SK-N-SH (cell line): ENCODE results near the gene PSME1. TPM values are rescaled to one million over a fixed set of nuclear protein-coding genes. Genes with fewer than 3 reads are reported as not detected.

ENCODE experiments used
- CTCF ChIA-PET: fragments of 300-600, 350-600 bp; formaldehyde crosslinking; extraction: SDS; loops from one replicate; lab custom pipeline; 2021; lab: Yijun Ruan, JAX
- POLR2A ChIA-PET: fragments of 350-600 bp; sonication (Branson Sonifier 250); formaldehyde crosslinking; extraction: SDS; loops from one replicate; lab custom pipeline; 2020; ENCODE audit warnings: antibody characterized with exemption, inconsistent platforms; lab: Yijun Ruan, JAX
- DNase-seq: peaks from one replicate; pipeline ENCODE4 v3.0.0; 2012
- H2AFZ ChIP-seq: fragments of 200-600 bp; sonication (generic); 2 replicates; pipeline ENCODE4 v1.8.1; 2016; ENCODE audit warnings: antibody characterized with exemption, mild to moderate bottlenecking, low read depth
- H3F3A ChIP-seq: fragments of 200-600 bp; sonication (generic); replicated peaks from 2 replicates; pipeline ENCODE3; 2016; ENCODE audit warnings: antibody characterized with exemption, mild to moderate bottlenecking; ENCODE audit not compliant: insufficient read depth
- H3K27ac ChIP-seq, 2 experiments: fragments of 200-500 bp in 1 of 2; fragments of 200-600 bp in 1 of 2; sonication (Bioruptor generic) in 1 of 2; sonication (generic), shearing (Covaris generic) in 1 of 2; 2 replicates each; pipeline versions ENCODE4 v1.5.1 to v1.6.1; 2014 to 2016; ENCODE audit warnings: low read depth in 2 of 2, inconsistent platforms in 1 of 2, low read length in 1 of 2, mild to moderate bottlenecking in 1 of 2, mixed read lengths in 1 of 2
- H3K27me3 ChIP-seq: fragments of 200-600 bp; sonication (generic), shearing (Covaris generic); 2 replicates; pipeline ENCODE4 v1.6.1; 2016; ENCODE audit warnings: mixed run types; ENCODE audit not compliant: insufficient read depth
- H3K36me3 ChIP-seq, 2 experiments: fragments of 200-500 bp in 1 of 2; fragments of 200-600 bp in 1 of 2; sonication (Bioruptor generic) in 1 of 2; sonication (generic) in 1 of 2; replicated peaks in 1 of 2; 2 replicates each; pipeline versions ENCODE3 to v1.5.1; 2014 to 2016; ENCODE audit warnings: low read length in 1 of 2, mild to moderate bottlenecking in 1 of 2; ENCODE audit not compliant: insufficient read depth in 2 of 2, control insufficient read depth in 1 of 2
- H3K4me1 ChIP-seq, 2 experiments: fragments of 200-500 bp in 1 of 2; fragments of 200-600 bp in 1 of 2; sonication (Bioruptor generic) in 1 of 2; sonication (generic), shearing (Covaris generic) in 1 of 2; 2 replicates each; pipeline versions ENCODE4 v1.5.1 to v1.6.1; 2014 to 2016; ENCODE audit warnings: low read depth in 1 of 2, low read length in 1 of 2, mixed run types in 1 of 2; ENCODE audit not compliant: insufficient read depth in 2 of 2, control insufficient read depth in 1 of 2
- H3K4me2 ChIP-seq: fragments of 200-600 bp; sonication (generic), shearing (Covaris generic); 2 replicates; pipeline ENCODE4 v1.6.1; 2017; ENCODE audit warnings: mixed run types
- H3K4me3 ChIP-seq, 2 experiments: fragments of 200-500 bp in 1 of 2; fragments of 200-600 bp in 1 of 2; sonication (Bioruptor generic) in 1 of 2; sonication (generic), shearing (Covaris generic) in 1 of 2; 2 replicates each; pipeline versions ENCODE4 v1.5.1 to v1.8.1; 2014 to 2016; ENCODE audit warnings: low read depth in 2 of 2, inconsistent platforms in 1 of 2, low read length in 1 of 2, mild to moderate bottlenecking in 1 of 2, mixed read lengths in 1 of 2, moderate library complexity in 1 of 2
- H3K79me2 ChIP-seq: fragments of 200-600 bp; sonication (generic); 2 replicates; pipeline ENCODE4 v1.8.1; 2017; ENCODE audit warnings: mild to moderate bottlenecking; ENCODE audit not compliant: insufficient read depth
- H3K9ac ChIP-seq: fragments of 200-600 bp; sonication (generic); 2 replicates; pipeline ENCODE4 v1.6.1; 2017; ENCODE audit warnings: mixed run types
- H3K9me2 ChIP-seq: fragments of 200-600 bp; sonication (generic); 2 replicates; pipeline ENCODE4 v1.6.1; 2017; ENCODE audit warnings: mixed run types
- H3K9me3 ChIP-seq: fragments of 200-600 bp; sonication (generic); 2 replicates; pipeline ENCODE4 v1.6.1; 2017; ENCODE audit warnings: mixed run types, mild to moderate bottlenecking, moderate library complexity
- H4K20me1 ChIP-seq: fragments of 200-600 bp; sonication (generic); 2 replicates; pipeline ENCODE4 v1.6.1; 2017; ENCODE audit warnings: mild to moderate bottlenecking, mixed run types; ENCODE audit not compliant: insufficient read depth
- ELF1 ChIP-seq: IDR thresholded peaks from 2 replicates; pipeline ENCODE4 v1.4.0; 2012
- EZH2phosphoT487 ChIP-seq: fragments of 200-600 bp; sonication (generic); IDR thresholded peaks from 2 replicates; pipeline ENCODE4 v1.6.1; 2017; ENCODE audit warnings: low read depth, mixed run types, mild to moderate bottlenecking, antibody characterized with exemption, moderate library complexity, borderline replicate concordance
- FOXM1 ChIP-seq: IDR thresholded peaks from 2 replicates; pipeline ENCODE4 v1.4.0; 2012; ENCODE audit warnings: low read depth, mild to moderate bottlenecking
- JUND ChIP-seq: IDR thresholded peaks from 2 replicates; pipeline ENCODE4 v1.4.0; 2012
- MAX ChIP-seq: IDR thresholded peaks from 2 replicates; pipeline ENCODE4 v1.4.0; 2012; ENCODE audit warnings: low read depth
- MEF2A ChIP-seq: IDR thresholded peaks from 2 replicates; pipeline ENCODE4 v1.4.0; 2012; ENCODE audit warnings: low read depth, borderline replicate concordance
- MXI1 ChIP-seq: IDR thresholded peaks from 2 replicates; pipeline ENCODE4 v1.6.1; 2012; ENCODE audit warnings: mild to moderate bottlenecking, low read depth, low read length, improper control_type of control experiment
- NFIC ChIP-seq: IDR thresholded peaks from 2 replicates; pipeline ENCODE4 v1.4.0; 2012; ENCODE audit warnings: borderline replicate concordance
- RAD21 ChIP-seq: IDR thresholded peaks from 2 replicates; pipeline ENCODE4 v1.6.1; 2012; ENCODE audit warnings: mild to moderate bottlenecking, low read length
- RFX5 ChIP-seq: IDR thresholded peaks from 2 replicates; pipeline ENCODE4 v1.6.1; 2012; ENCODE audit warnings: mild to moderate bottlenecking, improper control_type of control experiment, low read length
- SMC3 ChIP-seq: IDR thresholded peaks from 2 replicates; pipeline ENCODE4 v1.6.1; 2012; ENCODE audit warnings: low read depth, low read length, improper control_type of control experiment
- YY1 ChIP-seq: IDR thresholded peaks from 2 replicates; pipeline ENCODE4 v1.4.0; 2012; ENCODE audit warnings: low read depth, mild to moderate bottlenecking
- WGBS: methylation state at CpG from one replicate; pipeline ENCODE4 v1.1.6; 2017; ENCODE audit warnings: low lambda C conversion rate; 5-methylcytosine and 5-hydroxymethylcytosine counted together
- polyA plus RNA-seq, 3 experiments: library from polyadenylated mRNA; depleted of rRNA; stranded (reverse); fragments of >200 nt; gene quantifications; 2 replicates each; pipeline ENCODE4 v1.2.3, GENCODE V29; 2012
- TF ChIP-seq, protein P1 (sequence below): fragments of 200-600 bp; sonication (generic); IDR thresholded peaks from 2 replicates; pipeline ENCODE4 v1.6.1; 2017; ENCODE audit warnings: antibody characterized with exemption, mild to moderate bottlenecking, moderate library complexity
- TF ChIP-seq, protein P2 (sequence below): IDR thresholded peaks from 2 replicates; pipeline ENCODE4; 2012
- TF ChIP-seq, protein P3 (sequence below): IDR thresholded peaks from 2 replicates; pipeline ENCODE4 v1.6.1; 2012; ENCODE audit warnings: mild to moderate bottlenecking, low read depth, low read length, moderate library complexity

The PSME1 gene
- polyA plus RNA-seq, 1 of the 3 experiments (the other 2 are of a cell fraction): 287 TPM

DNA sequence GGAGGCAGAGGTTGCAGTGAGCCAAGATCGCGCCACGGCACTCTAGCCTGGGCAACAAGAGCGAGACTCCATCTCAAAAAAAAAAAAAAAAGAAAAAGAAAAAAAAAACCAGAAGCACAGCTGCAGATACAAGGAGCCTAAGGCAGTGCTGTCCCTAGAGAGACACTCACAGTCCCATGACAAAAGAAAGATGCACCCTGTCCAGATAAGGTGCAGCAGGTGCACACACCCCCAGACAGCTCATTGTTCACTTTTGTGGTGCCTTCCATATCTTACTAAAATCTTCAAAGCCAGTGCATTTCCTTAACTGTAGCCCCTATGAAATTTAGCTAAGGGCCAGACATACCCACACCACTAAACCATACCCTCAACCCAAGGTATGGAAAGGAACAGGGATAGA, 13.6 kb upstream of the PSME1 start:
- CTCF ChIA-PET: interaction anchor here (1.3 to 2.0 kb wide), 2 partner anchors 14 to 32 kb away, joined by 3 to 5 read pairs; no protein-coding TSS in a partner anchor

DNA sequence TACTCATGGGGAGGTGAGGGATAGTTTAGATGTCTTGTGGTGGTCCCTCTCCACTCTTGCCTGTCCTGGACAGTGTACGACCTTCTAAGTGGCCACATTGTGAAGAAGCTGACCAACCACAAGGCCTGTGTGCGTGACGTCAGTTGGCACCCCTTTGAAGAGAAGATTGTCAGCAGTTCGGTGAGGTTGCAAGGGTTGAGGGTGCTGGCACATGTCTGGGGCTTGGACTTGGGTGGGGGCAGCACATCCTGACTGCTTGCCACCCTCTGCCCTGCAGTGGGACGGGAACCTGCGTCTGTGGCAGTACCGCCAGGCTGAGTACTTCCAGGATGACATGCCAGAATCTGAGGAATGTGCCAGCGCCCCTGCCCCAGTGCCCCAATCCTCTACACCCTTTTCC, 13.1 kb upstream of the PSME1 start:
- Histone ChIP-seq H3K9me3 (no peaks in the 10 kb centered on the region), H3K4me1 (no peaks in the 10 kb centered on the region), H3K9me2 (no peaks in the 10 kb centered on the region), H3K36me3 (peaks cover 11 to 35% of the 10 kb centered on the region in 2 experiments), H3K27me3 (no peaks in the 10 kb centered on the region), H3F3A (peaks cover 2% of the 10 kb centered on the region), H3K79me2 (no peaks in the 10 kb centered on the region), H3K4me3 (no peak overlapping the region), H3K9ac (no peak overlapping the region), H3K4me2 (no peak overlapping the region), H4K20me1 (no peaks in the 10 kb centered on the region), H3K27ac (no peak overlapping the region), H2AFZ (no peak overlapping the region)
- CTCF ChIA-PET: interaction anchor here (1.3 to 2.0 kb wide), 2 partner anchors 14 to 32 kb away, joined by 3 to 5 read pairs; no protein-coding TSS in a partner anchor
- DNase-seq: no peak
- TF ChIP-seq ELF1 (no peak), NFIC (no peak), MEF2A (no peak), YY1 (no peak), RAD21 (no peak), MXI1 (no peak), SMC3 (no peak), FOXM1 (no peak), EZH2phosphoT487 (no peak), JUND (no peak)
- TF ChIP-seq, protein P1, sequence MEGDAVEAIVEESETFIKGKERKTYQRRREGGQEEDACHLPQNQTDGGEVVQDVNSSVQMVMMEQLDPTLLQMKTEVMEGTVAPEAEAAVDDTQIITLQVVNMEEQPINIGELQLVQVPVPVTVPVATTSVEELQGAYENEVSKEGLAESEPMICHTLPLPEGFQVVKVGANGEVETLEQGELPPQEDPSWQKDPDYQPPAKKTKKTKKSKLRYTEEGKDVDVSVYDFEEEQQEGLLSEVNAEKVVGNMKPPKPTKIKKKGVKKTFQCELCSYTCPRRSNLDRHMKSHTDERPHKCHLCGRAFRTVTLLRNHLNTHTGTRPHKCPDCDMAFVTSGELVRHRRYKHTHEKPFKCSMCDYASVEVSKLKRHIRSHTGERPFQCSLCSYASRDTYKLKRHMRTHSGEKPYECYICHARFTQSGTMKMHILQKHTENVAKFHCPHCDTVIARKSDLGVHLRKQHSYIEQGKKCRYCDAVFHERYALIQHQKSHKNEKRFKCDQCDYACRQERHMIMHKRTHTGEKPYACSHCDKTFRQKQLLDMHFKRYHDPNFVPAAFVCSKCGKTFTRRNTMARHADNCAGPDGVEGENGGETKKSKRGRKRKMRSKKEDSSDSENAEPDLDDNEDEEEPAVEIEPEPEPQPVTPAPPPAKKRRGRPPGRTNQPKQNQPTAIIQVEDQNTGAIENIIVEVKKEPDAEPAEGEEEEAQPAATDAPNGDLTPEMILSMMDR: no peak
- TF ChIP-seq, protein P2, sequence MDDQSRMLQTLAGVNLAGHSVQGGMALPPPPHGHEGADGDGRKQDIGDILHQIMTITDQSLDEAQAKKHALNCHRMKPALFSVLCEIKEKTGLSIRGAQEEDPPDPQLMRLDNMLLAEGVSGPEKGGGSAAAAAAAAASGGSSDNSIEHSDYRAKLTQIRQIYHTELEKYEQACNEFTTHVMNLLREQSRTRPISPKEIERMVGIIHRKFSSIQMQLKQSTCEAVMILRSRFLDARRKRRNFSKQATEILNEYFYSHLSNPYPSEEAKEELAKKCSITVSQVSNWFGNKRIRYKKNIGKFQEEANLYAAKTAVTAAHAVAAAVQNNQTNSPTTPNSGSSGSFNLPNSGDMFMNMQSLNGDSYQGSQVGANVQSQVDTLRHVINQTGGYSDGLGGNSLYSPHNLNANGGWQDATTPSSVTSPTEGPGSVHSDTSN: no peak
- TF ChIP-seq, protein P3, sequence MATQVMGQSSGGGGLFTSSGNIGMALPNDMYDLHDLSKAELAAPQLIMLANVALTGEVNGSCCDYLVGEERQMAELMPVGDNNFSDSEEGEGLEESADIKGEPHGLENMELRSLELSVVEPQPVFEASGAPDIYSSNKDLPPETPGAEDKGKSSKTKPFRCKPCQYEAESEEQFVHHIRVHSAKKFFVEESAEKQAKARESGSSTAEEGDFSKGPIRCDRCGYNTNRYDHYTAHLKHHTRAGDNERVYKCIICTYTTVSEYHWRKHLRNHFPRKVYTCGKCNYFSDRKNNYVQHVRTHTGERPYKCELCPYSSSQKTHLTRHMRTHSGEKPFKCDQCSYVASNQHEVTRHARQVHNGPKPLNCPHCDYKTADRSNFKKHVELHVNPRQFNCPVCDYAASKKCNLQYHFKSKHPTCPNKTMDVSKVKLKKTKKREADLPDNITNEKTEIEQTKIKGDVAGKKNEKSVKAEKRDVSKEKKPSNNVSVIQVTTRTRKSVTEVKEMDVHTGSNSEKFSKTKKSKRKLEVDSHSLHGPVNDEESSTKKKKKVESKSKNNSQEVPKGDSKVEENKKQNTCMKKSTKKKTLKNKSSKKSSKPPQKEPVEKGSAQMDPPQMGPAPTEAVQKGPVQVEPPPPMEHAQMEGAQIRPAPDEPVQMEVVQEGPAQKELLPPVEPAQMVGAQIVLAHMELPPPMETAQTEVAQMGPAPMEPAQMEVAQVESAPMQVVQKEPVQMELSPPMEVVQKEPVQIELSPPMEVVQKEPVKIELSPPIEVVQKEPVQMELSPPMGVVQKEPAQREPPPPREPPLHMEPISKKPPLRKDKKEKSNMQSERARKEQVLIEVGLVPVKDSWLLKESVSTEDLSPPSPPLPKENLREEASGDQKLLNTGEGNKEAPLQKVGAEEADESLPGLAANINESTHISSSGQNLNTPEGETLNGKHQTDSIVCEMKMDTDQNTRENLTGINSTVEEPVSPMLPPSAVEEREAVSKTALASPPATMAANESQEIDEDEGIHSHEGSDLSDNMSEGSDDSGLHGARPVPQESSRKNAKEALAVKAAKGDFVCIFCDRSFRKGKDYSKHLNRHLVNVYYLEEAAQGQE: no peak
- 93% methylated on average over 5 of the region's 8 CpGs for WGBS
- POLR2A ChIA-PET: interaction anchor here (0.9 kb wide), 1 partner anchor 9 kb away, joined by 4 read pairs; the partner anchor contains the start of gene DCAF11

More for the DNA sequence above, 13.6 kb upstream of the PSME1 start:
- WGBS: 94% methylated on average over 4 of the region's 4 CpGs
- no peak overlapping the region for H3K4me3 ChIP-seq
- H3K9me2 ChIP-seq: no peaks in the 10 kb centered on the region
- DNase-seq: no peak
- peaks cover 12 to 40% of the 10 kb centered on the region in 2 experiments for H3K36me3 ChIP-seq
- H3K27me3 ChIP-seq: no peaks in the 10 kb centered on the region
- H4K20me1 ChIP-seq: no peaks in the 10 kb centered on the region
- no peak overlapping the region for H2AFZ ChIP-seq
- H3K9me3 ChIP-seq: no peaks in the 10 kb centered on the region
- POLR2A ChIA-PET: interaction anchor here (0.9 kb wide), 1 partner anchor 8 kb away, joined by 4 read pairs; the partner anchor contains the start of gene DCAF11
- H3F3A ChIP-seq: peaks cover 2% of the 10 kb centered on the region
- no peak overlapping the region for H3K4me2 ChIP-seq
- TF ChIP-seq MAX: no peak
- TF ChIP-seq, protein P3: no peak
- TF ChIP-seq RFX5: no peak
- TF ChIP-seq, all 33 proteins: peak for 0
- Histone ChIP-seq H3K27ac (no peak overlapping the region), H3K9ac (no peak overlapping the region), H3K4me1 (no peaks in the 10 kb centered on the region), H3K79me2 (no peaks in the 10 kb centered on the region)
